HepG2 (cell line): Measurements from ENCODE around the gene CLPTM1L. TPM values are rescaled to one million over a fixed set of nuclear protein-coding genes. Genes with fewer than 3 reads are reported as not detected.

Source experiments
- ATAC-seq: fragments of 200-7000 bp; cut with Tn5 transposase; 3 replicates; pipeline ENCODE4 v1.9.1; 2020; ENCODE audit warnings: mild to moderate bottlenecking, moderate library complexity
- BruUV-seq: library from RNA; stranded (reverse); fragments of 400-500 nt; replicated peaks from 2 replicates; lab custom pipeline; 2021; lab: Mats Ljungman, UMichigan
- CTCF ChIA-PET: fragments of 300-600 bp; formaldehyde crosslinking; extraction: SDS; loops from one replicate; lab custom pipeline; 2021; ENCODE audit warnings: low total read pairs, inconsistent platforms, low intra/inter-chr PET ratio; lab: Yijun Ruan, JAX
- POLR2A ChIA-PET: fragments of 350-600 bp; sonication (Branson Sonifier 250); formaldehyde crosslinking; loops from one replicate; lab custom pipeline; 2020; ENCODE audit warnings: antibody characterized with exemption, inconsistent platforms; lab: Yijun Ruan, JAX
- DNase-seq: peaks from one replicate; pipeline ENCODE4 v3.0.0-alpha.2; 2015; ENCODE audit warnings: low spot score
- FAIRE-seq: peaks from 3 replicates; lab custom pipeline; 2011; peaks lifted over from hg19 to GRCh38; lab: Jason Lieb, UNC
- H2AFZ ChIP-seq: one replicate; pipeline ENCODE4 v1.6.1; 2011; ENCODE audit warnings: low read length, inconsistent platforms
- H3K27ac ChIP-seq: fragments of 300-600 bp; 3 replicates; pipeline ENCODE4 v1.8.0; 2011; ENCODE audit warnings: mixed run types, mild to moderate bottlenecking, mixed read lengths, low read length, inconsistent platforms; ENCODE audit not compliant: insufficient read depth; ENCODE audit errors: extremely low read length
- H3K27me3 ChIP-seq, 2 experiments: fragments of 200-600 bp in 1 of 2; 2 replicates in 1 of 2; 3 replicates in 1 of 2; pipeline versions ENCODE4 v1.6.0 to v1.8.0; 2011; ENCODE audit warnings: low read length in 2 of 2, mild to moderate bottlenecking in 2 of 2, moderate library complexity in 2 of 2, inconsistent platforms in 1 of 2; ENCODE audit not compliant: insufficient read depth in 2 of 2, control insufficient read depth in 1 of 2
- H3K36me3 ChIP-seq, 2 experiments: fragments of 200-600 bp in 1 of 2; replicated peaks in 1 of 2; 2 replicates in 1 of 2; 3 replicates in 1 of 2; pipeline versions ENCODE4 v1.5.1 to v1.8.0; 2011; ENCODE audit warnings: low read length in 2 of 2, inconsistent platforms in 1 of 2; ENCODE audit not compliant: insufficient read depth in 2 of 2, control insufficient read depth in 1 of 2
- H3K4me1 ChIP-seq: 2 replicates; pipeline ENCODE4 v1.5.1; 2012; ENCODE audit warnings: low read length, inconsistent platforms; ENCODE audit not compliant: insufficient read depth
- H3K4me2 ChIP-seq: 2 replicates; pipeline ENCODE4 v1.6.0; 2011; ENCODE audit warnings: low read depth, low read length, inconsistent platforms
- H3K4me3 ChIP-seq, 3 experiments: fragments of 200-600 bp in 1 of 3; sonication (generic), shearing (Covaris generic) in 1 of 3; replicated peaks in 1 of 3; 2 replicates each; pipeline ENCODE4 v1.5.1; 2011 to 2016; ENCODE audit warnings: low read length in 3 of 3, inconsistent platforms in 2 of 3, low read depth in 2 of 3, mild to moderate bottlenecking in 2 of 3, control low read depth in 1 of 3, mixed read lengths in 1 of 3; ENCODE audit not compliant: insufficient read depth in 1 of 3
- H3K79me2 ChIP-seq: one replicate; pipeline ENCODE4 v1.6.1; 2011; ENCODE audit warnings: low read length, inconsistent platforms; ENCODE audit not compliant: insufficient read depth
- H3K9ac ChIP-seq: 2 replicates; pipeline ENCODE4 v1.6.0; 2011; ENCODE audit warnings: mild to moderate bottlenecking, low read depth, low read length, inconsistent platforms; ENCODE audit not compliant: insufficient read depth
- H3K9me3 ChIP-seq: 2 replicates; pipeline ENCODE4 v1.5.1; 2012; ENCODE audit warnings: mild to moderate bottlenecking, low read length
- H4K20me1 ChIP-seq: 2 replicates; pipeline ENCODE4 v1.6.0; 2011; ENCODE audit warnings: inconsistent platforms, mild to moderate bottlenecking, low read length, moderate library complexity; ENCODE audit not compliant: insufficient read depth
- DPF2 ChIP-seq: sonication (generic); formaldehyde crosslinking; IDR thresholded peaks from 2 replicates; pipeline ENCODE4 v1.4.0; 2020; ENCODE audit warnings: mild to moderate bottlenecking, low read depth, missing genetic modification reagents, borderline replicate concordance
- EP300 ChIP-seq, 3 experiments: sonication (generic) in 1 of 3; formaldehyde crosslinking in 1 of 3; IDR thresholded peaks; 2 replicates each; pipeline versions ENCODE4 v1.5.1 to v1.6.1; 2011 to 2020; ENCODE audit warnings: low read depth in 2 of 3, low read length in 2 of 3, borderline replicate concordance in 1 of 3, improper control_type of control experiment in 1 of 3, mild to moderate bottlenecking in 1 of 3, missing genetic modification reagents in 1 of 3, moderate library complexity in 1 of 3
- ETV6 ChIP-seq: sonication (generic); formaldehyde crosslinking; conservative IDR thresholded peaks from 2 replicates; pipeline ENCODE4 v1.4.0; 2020; ENCODE audit warnings: missing genetic modification reagents
- HMGXB4 ChIP-seq, 2 experiments: sonication (generic) in 1 of 2; formaldehyde crosslinking in 1 of 2; IDR thresholded peaks; 2 replicates each; pipeline versions ENCODE4 v1.4.0 to v1.6.1; 2018 to 2020; ENCODE audit warnings: missing genetic modification reagents in 2 of 2, borderline replicate concordance in 1 of 2, low read depth in 1 of 2, mild to moderate bottlenecking in 1 of 2, missing biosample characterization in 1 of 2
- ISX ChIP-seq: sonication (generic); formaldehyde crosslinking; conservative IDR thresholded peaks from 2 replicates; pipeline ENCODE4 v1.5.0; 2020; ENCODE audit warnings: missing genetic modification reagents
- POLR2AphosphoS5 ChIP-seq: IDR thresholded peaks from 2 replicates; pipeline ENCODE4 v1.6.1; 2012; ENCODE audit warnings: low read depth, low read length
- POLR2G ChIP-seq: fragments of 200-400 bp; formaldehyde crosslinking; IDR thresholded peaks from 2 replicates; pipeline ENCODE4 v1.6.1; 2018; ENCODE audit warnings: mild to moderate bottlenecking, low read depth, low read length, moderate library complexity
- RFX1 ChIP-seq: fragments of 450-650 bp; IDR thresholded peaks from 2 replicates; pipeline ENCODE4 v1.6.1; 2017
- WIZ ChIP-seq: sonication (generic); formaldehyde crosslinking; IDR thresholded peaks from 2 replicates; pipeline ENCODE4 v1.5.1; 2020; ENCODE audit warnings: mild to moderate bottlenecking, missing genetic modification reagents
- ZNF574 ChIP-seq: sonication (generic); formaldehyde crosslinking; IDR thresholded peaks from 2 replicates; pipeline ENCODE4 v1.4.0; 2020; ENCODE audit warnings: missing genetic modification reagents
- ZNF691 ChIP-seq: sonication (generic); formaldehyde crosslinking; IDR thresholded peaks from 2 replicates; pipeline ENCODE4 v1.4.0; 2020; ENCODE audit warnings: missing genetic modification reagents, low read depth, mild to moderate bottlenecking, borderline replicate concordance
- ZNF891 ChIP-seq: sonication (generic); formaldehyde crosslinking; IDR thresholded peaks from 2 replicates; pipeline ENCODE4 v1.5.0; 2020; ENCODE audit warnings: mild to moderate bottlenecking, missing genetic modification reagents
- ZUFSP ChIP-seq: sonication (generic); formaldehyde crosslinking; IDR thresholded peaks from 2 replicates; pipeline ENCODE4 v1.9.0; 2021; ENCODE audit warnings: missing genetic modification reagents, mild to moderate bottlenecking, borderline replicate concordance
- WGBS: methylation state at CpG from one replicate; pipeline ENCODE4 v1.1.6; 2017; ENCODE audit warnings: low lambda C conversion rate; 5-methylcytosine and 5-hydroxymethylcytosine counted together
- in situ Hi-C: cut with HindIII; loops from 2 replicates; pipeline ENCODE4 v1.10.0; 2017; ENCODE audit warnings: low pct_unique_long_range_greater_than_20kb; ENCODE audit not compliant: extremely low pct_ligation_motif_present
- intact Hi-C: fragments of 100-400 bp; cut with micrococcal nuclease; formaldehyde crosslinking; loops from one replicate; pipeline ENCODE4 v1.10.0; 2022; ENCODE audit not compliant: unreplicated experiment
- polyA plus RNA-seq, 8 experiments: library from polyadenylated mRNA; depleted of rRNA in 3 of 8; stranded (reverse) in 7 of 8; unstranded in 1 of 8; fragments of >200 nt; fragmentation: Illumina TruSeq in 4 of 8; extraction: Trizol in 4 of 8; gene quantifications; 2 replicates each; pipeline versions ENCODE4 v1.2.1 to v1.2.3, GENCODE V29; 2011 to 2016; ENCODE audit warnings: low read depth in 4 of 8, missing spikeins in 1 of 8, mixed read lengths in 1 of 8; ENCODE audit not compliant: insufficient read depth in 1 of 8
- total RNA-seq, 5 experiments: library from RNA; depleted of rRNA; stranded (reverse); fragments of >200 nt; fragmentation: Illumina TruSeq; extraction: Trizol; gene quantifications; 2 replicates each; pipeline ENCODE4 v1.2.3, GENCODE V29; 2016; ENCODE audit warnings: low read depth in 1 of 5
- TF ChIP-seq, protein P1 (sequence below): sonication (generic); formaldehyde crosslinking; IDR thresholded peaks from 2 replicates; pipeline ENCODE4 v1.4.0; 2020; ENCODE audit warnings: mild to moderate bottlenecking, missing genetic modification reagents

Gene CLPTM1L
- total and polyA plus RNA-seq, 2 of the 13 experiments (the other 11 are each of a cell fraction or from before 2014, with no cell fraction given), result 80.3 to 124 TPM

DNA sequence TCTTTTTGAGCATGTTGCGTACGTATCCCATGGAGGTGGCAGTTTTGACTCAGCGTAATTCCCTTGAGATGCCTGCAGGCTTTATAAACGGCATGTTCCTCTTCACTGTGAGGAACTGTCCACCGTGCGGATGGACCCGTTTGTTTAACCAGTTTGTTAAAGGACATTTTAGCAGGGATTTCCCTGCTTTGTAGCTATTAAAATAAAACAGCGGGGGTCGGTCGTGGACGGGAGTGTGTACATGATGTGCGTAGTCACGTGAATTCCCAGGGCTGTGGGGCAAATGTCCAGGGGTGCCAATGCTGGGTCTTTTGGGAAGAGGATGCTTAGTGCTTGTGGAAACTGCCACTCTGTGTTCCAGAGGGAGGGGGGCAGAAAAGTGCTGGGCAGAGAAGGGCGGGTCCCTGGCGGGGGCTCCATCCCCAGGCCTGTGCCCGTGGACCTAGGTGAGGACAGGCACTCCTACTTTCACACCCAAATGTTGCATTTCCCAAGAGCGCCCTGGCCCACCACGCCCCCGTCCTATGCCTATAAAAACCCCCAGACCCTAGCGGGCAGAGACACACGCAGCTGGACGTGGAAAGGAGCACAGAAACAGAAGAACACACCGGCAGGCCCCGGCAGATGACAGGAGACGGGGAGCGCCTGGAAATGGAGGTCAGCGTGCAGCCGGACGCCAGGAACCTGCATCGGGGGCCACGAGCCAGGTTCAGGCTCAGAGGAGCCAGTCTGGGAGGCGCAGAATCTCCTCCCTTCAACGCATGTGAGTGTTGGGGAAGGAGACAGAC lies 46.0 kb downstream of the CLPTM1L start:
- 44% methylated on average over 32 of the region's 33 CpGs for whole genome bisulfite sequencing
- no peak overlapping the region for H2AFZ ChIP-seq
- H3K9ac ChIP-seq, result no peak overlapping the region
- FAIRE-seq (no peak), ATAC-seq (no peak), DNase-seq (no peak)
- BruUV-seq, result no TSS peak
- no peak overlapping the region for H3K4me2 ChIP-seq
- H3K36me3 ChIP-seq, result no peaks in the 10 kb centered on the region
- no peaks in the 10 kb centered on the region for H3K79me2 ChIP-seq
- CTCF ChIA-PET, result no interaction called here
- intact Hi-C loops, result no loop called here
- H3K4me3 ChIP-seq, result no peak overlapping the region
- peaks cover 6 to 57% of the 10 kb centered on the region in 2 experiments for H3K27me3 ChIP-seq
- no peaks in the 10 kb centered on the region for H3K9me3 ChIP-seq
- POLR2A ChIA-PET, result no interaction called here
- no peaks in the 10 kb centered on the region for H4K20me1 ChIP-seq
- no peak overlapping the region for H3K27ac ChIP-seq
- H3K4me1 ChIP-seq, result peaks cover 18% of the 10 kb centered on the region
- in situ Hi-C loops, result no loop called here
- TF ChIP-seq ZNF891 (no peak), EP300 (IDR thresholded peaks at IDR 0.05; ENCODE audit: low read depth in 2 of 2, low read length in 2 of 2) (no peak), EP300 (CRISPR knock-in tag; IDR thresholded peaks at IDR 0.05; ENCODE audit: borderline replicate concordance) (no peak), ZUFSP (CRISPR knock-in tag) (no peak), HMGXB4 (CRISPR knock-in tag; IDR thresholded peaks at IDR 0.05; ENCODE audit: borderline replicate concordance in 1 of 2, low read depth in 1 of 2) (no peak), RFX1 (no peak), ETV6 (no peak), POLR2G (no peak), DPF2 (CRISPR knock-in tag) (no peak), ZNF574 (CRISPR knock-in tag) (no peak), WIZ (CRISPR knock-in tag) (no peak), POLR2AphosphoS5 (no peak), ISX (no peak), ZNF691 (no peak)
- TF ChIP-seq, protein P1, sequence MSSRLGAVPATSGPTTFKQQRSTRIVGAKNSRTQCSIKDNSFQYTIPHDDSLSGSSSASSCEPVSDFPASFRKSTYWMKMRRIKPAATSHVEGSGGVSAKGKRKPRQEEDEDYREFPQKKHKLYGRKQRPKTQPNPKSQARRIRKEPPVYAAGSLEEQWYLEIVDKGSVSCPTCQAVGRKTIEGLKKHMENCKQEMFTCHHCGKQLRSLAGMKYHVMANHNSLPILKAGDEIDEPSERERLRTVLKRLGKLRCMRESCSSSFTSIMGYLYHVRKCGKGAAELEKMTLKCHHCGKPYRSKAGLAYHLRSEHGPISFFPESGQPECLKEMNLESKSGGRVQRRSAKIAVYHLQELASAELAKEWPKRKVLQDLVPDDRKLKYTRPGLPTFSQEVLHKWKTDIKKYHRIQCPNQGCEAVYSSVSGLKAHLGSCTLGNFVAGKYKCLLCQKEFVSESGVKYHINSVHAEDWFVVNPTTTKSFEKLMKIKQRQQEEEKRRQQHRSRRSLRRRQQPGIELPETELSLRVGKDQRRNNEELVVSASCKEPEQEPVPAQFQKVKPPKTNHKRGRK (CRISPR knock-in tag), result no peak
